Tibial nerve (tissue), 4 donors: ENCODE results near the gene PARD3B. TPM values are rescaled to one million over a fixed set of nuclear protein-coding genes. Genes with fewer than 3 reads are reported as not detected.
A peak's percentile ranks its signal among the peaks of the same experiment; 100 is the strongest.

Experiments
- DNase-seq, 2 donors: peaks; one replicate each; pipeline ENCODE4 v3.0.0-alpha.2; 2019; ENCODE audit warnings: low spot score in 2 of 2
- H3K27ac ChIP-seq, 4 donors: fragments of 200-600 bp; sonication (generic) in 3 of 4; one replicate each; pipeline ENCODE4 v1.5.1; 2017 to 2019; ENCODE audit warnings: mild to moderate bottlenecking in 1 of 4
- H3K27me3 ChIP-seq, 2 donors: fragments of 200-600 bp; sonication (generic) in 1 of 2; one replicate each; pipeline versions ENCODE4 v1.5.1 to v1.6.0; 2017 to 2019
- H3K36me3 ChIP-seq, 3 donors: fragments of 200-600 bp; sonication (generic); one replicate each; pipeline ENCODE4 v1.5.1; 2018 to 2019
- H3K4me1 ChIP-seq, 4 donors: fragments of 200-600 bp; sonication (generic) in 3 of 4; one replicate each; pipeline ENCODE4 v1.5.1; 2017 to 2019
- H3K4me3 ChIP-seq, 4 donors: fragments of 200-600 bp; sonication (generic) in 3 of 4; one replicate each; pipeline ENCODE4 v1.5.1; 2017 to 2019; ENCODE audit warnings: mild to moderate bottlenecking in 1 of 4, moderate library complexity in 1 of 4
- H3K9me3 ChIP-seq, 4 donors: fragments of 200-600 bp; sonication (generic) in 3 of 4; one replicate each; pipeline ENCODE4 v1.5.1; 2017 to 2019
- EP300 ChIP-seq, 2 donors: sonication (generic); formaldehyde crosslinking; IDR thresholded peaks; one replicate each; pipeline ENCODE4 v1.6.1; 2017; ENCODE audit warnings: antibody characterized with exemption in 2 of 2, mild to moderate bottlenecking in 1 of 2
- POLR2A ChIP-seq, 2 donors: fragments of 450-650 bp; IDR thresholded peaks; one replicate each; pipeline ENCODE4 v1.6.1; 2017; ENCODE audit warnings: antibody characterized with exemption in 2 of 2, mild to moderate bottlenecking in 2 of 2, moderate library complexity in 2 of 2
- WGBS, 2 donors: methylation state at CpG; one replicate each; pipeline ENCODE4 v1.1.5; 2018; 5-methylcytosine and 5-hydroxymethylcytosine counted together
- total RNA-seq, 4 donors: library from RNA; depleted of rRNA; stranded (reverse); fragments of >200 nt; gene quantifications; one replicate each; pipeline ENCODE4 v1.1.0, GENCODE V29; 2016
- TF ChIP-seq, protein P1 (sequence below), 5 experiments: fragments of 200-600 bp in 3 of 5; fragments of 450-650 bp in 2 of 5; sonication (generic) in 3 of 5; IDR thresholded peaks; one replicate each; pipeline ENCODE4 v1.5.1; 2016 to 2019; ENCODE audit warnings: antibody characterized with exemption in 5 of 5, mild to moderate bottlenecking in 3 of 5, moderate library complexity in 2 of 5

Gene PARD3B
- total RNA-seq, 4 donors from 2014 or later, result 47.4 to 101 (median 64.8) TPM

DNA sequence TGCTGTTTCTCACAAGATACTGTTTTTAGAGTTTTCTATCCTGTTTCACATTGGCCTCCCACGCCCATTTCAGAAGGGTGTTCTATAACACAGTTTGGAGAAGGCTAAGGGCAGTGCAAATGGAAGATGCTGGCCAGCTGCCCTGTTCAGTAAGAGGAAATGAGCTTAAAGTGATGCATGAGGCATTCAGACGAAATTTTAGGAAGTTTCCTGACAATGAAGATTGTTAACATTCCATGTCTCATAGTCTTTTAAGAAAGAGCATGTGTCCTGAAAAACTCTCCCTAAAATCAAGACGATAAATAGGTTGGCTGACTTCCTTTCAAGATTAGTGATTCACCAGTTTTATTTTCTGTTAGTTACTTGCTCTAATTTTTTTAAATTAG, 652.9 kb downstream of the PARD3B start:
- H3K36me3 ChIP-seq, result peaks cover 0 to 8% (median 0%) of the 10 kb centered on the region in 3 donors
- peak in 1 of 2 donors; percentile 12 for DNase-seq
- H3K27ac ChIP-seq, result peak overlapping the region in 1 of 4 donors; percentile 63
- H3K4me1 ChIP-seq, result peaks cover 0 to 15% (median 7%) of the 10 kb centered on the region in 4 donors
- H3K27me3 ChIP-seq, result no peaks in the 10 kb centered on the region
- TF ChIP-seq EP300 (IDR thresholded peaks at IDR 0.05) (no peak), POLR2A (IDR thresholded peaks at IDR 0.05) (no peak)
- TF ChIP-seq, protein P1, sequence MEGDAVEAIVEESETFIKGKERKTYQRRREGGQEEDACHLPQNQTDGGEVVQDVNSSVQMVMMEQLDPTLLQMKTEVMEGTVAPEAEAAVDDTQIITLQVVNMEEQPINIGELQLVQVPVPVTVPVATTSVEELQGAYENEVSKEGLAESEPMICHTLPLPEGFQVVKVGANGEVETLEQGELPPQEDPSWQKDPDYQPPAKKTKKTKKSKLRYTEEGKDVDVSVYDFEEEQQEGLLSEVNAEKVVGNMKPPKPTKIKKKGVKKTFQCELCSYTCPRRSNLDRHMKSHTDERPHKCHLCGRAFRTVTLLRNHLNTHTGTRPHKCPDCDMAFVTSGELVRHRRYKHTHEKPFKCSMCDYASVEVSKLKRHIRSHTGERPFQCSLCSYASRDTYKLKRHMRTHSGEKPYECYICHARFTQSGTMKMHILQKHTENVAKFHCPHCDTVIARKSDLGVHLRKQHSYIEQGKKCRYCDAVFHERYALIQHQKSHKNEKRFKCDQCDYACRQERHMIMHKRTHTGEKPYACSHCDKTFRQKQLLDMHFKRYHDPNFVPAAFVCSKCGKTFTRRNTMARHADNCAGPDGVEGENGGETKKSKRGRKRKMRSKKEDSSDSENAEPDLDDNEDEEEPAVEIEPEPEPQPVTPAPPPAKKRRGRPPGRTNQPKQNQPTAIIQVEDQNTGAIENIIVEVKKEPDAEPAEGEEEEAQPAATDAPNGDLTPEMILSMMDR (IDR thresholded peaks at IDR 0.05), result no peak
- no peak overlapping the region for H3K4me3 ChIP-seq
- H3K9me3 ChIP-seq, result no peaks in the 10 kb centered on the region
- 7 to 10% methylated on average over 3 of the region's 3 CpGs for WGBS, 2 donors

- peaks cover 0 to 15% (median 7%) of the 10 kb centered on the region in 4 donors for H3K4me1 ChIP-seq
- no peak overlapping the region for H3K4me3 ChIP-seq
- no peaks in the 10 kb centered on the region for H3K9me3 ChIP-seq
- WGBS, 2 donors, result 87 to 92% methylated on average over 6 of the region's 6 CpGs
- TF ChIP-seq, protein P1 (IDR thresholded peaks at IDR 0.05), result no peak
- no peak for TF ChIP-seq POLR2A (IDR thresholded peaks at IDR 0.05)
- no peak for TF ChIP-seq EP300 (IDR thresholded peaks at IDR 0.05)
- no peak overlapping the region for H3K27ac ChIP-seq
- DNase-seq, result no peak
- H3K27me3 ChIP-seq, result no peaks in the 10 kb centered on the region
- peaks cover 0 to 4% (median 0%) of the 10 kb centered on the region in 3 donors for H3K36me3 ChIP-seq
These were observed 654.0 kb downstream of the PARD3B start for GRCh38 chr2:205199165-205199850.

- H3K27ac ChIP-seq, result no peak overlapping the region
- no peaks in the 10 kb centered on the region for H3K4me1 ChIP-seq
- no peak for TF ChIP-seq POLR2A (IDR thresholded peaks at IDR 0.05)
- TF ChIP-seq, protein P1 (IDR thresholded peaks at IDR 0.05), result no peak
- no peak for TF ChIP-seq EP300 (IDR thresholded peaks at IDR 0.05)
- H3K36me3 ChIP-seq, result peaks cover 0 to 8% (median 0%) of the 10 kb centered on the region in 3 donors
- 57 to 72% methylated on average over 2 of the region's 2 CpGs for WGBS, 2 donors
- no peak for DNase-seq
- H3K9me3 ChIP-seq, result no peaks in the 10 kb centered on the region
- H3K27me3 ChIP-seq, result peaks cover 0 to 2% of the 10 kb centered on the region in 2 donors
- no peak overlapping the region for H3K4me3 ChIP-seq
These were observed 665.2 kb downstream of the PARD3B start for GRCh38 chr2:205210494-205210893.

GRCh38 chr2:205212357-205212756, 667.1 kb downstream of the PARD3B start:
- DNase-seq, result no peak
- H3K4me3 ChIP-seq, result no peak overlapping the region
- no peaks in the 10 kb centered on the region for H3K4me1 ChIP-seq
- TF ChIP-seq EP300 (IDR thresholded peaks at IDR 0.05) (no peak), POLR2A (IDR thresholded peaks at IDR 0.05) (no peak)
- TF ChIP-seq, protein P1 (IDR thresholded peaks at IDR 0.05), result no peak
- H3K9me3 ChIP-seq, result no peaks in the 10 kb centered on the region
- peaks cover 0 to 8% (median 0%) of the 10 kb centered on the region in 3 donors for H3K36me3 ChIP-seq
- H3K27ac ChIP-seq, result no peak overlapping the region
- peaks cover 0 to 2% of the 10 kb centered on the region in 2 donors for H3K27me3 ChIP-seq
- WGBS, 2 donors, result 74 to 80% methylated on average over 2 of the region's 2 CpGs

DNA sequence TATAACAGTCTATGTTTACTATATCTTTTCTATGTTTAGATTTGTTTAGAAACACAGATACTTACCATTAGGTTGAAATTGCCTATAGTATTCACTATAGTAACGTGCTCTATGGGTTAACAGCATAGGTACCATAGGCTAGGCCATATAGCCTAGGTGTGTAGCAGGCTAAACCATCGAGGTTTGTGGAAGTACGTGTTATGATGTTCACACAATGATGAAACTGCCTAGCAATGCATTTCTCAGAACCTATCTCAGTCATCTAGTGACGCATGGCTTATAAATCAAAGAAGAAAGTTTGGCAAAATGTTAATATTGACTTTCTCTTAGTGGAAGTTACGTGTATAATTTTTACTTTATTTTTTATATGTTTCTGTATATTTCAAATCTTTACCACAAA, 670.8 kb downstream of the PARD3B start:
- Histone ChIP-seq H3K9me3 (no peaks in the 10 kb centered on the region), H3K4me3 (no peak overlapping the region), H3K4me1 (no peaks in the 10 kb centered on the region), H3K27me3 (peaks cover 0 to 2% of the 10 kb centered on the region in 2 donors), H3K36me3 (peaks cover 0 to 8% (median 0%) of the 10 kb centered on the region in 3 donors), H3K27ac (no peak overlapping the region)
- 76 to 98% methylated on average over 5 of the region's 5 CpGs for WGBS, 2 donors
- DNase-seq, result no peak
- TF ChIP-seq EP300 (IDR thresholded peaks at IDR 0.05) (no peak), POLR2A (IDR thresholded peaks at IDR 0.05) (no peak)
- TF ChIP-seq, protein P1 (IDR thresholded peaks at IDR 0.05), result no peak
